HG03575 (cell line): ENCODE measurements around the gene USP47.

ENCODE experiments used
- ATAC-seq: cut with Tn5 transposase; IDR thresholded peaks from one replicate; pipeline ENCODE4 v1.9.1; 2021; ENCODE audit not compliant: unreplicated experiment, insufficient number of reproducible peaks, low FRiP score; ENCODE audit errors: extremely low read depth

USP47 gene

GRCh38 chr11:11985954-11986949 lies 144.5 kb downstream of the USP47 start:
- no peak for ATAC-seq

- no peak for ATAC-seq
Measured at GRCh38 chr11:11987503-11988022, 145.8 kb downstream of the USP47 start.

- ATAC-seq = no peak
Measured at GRCh38 chr11:11988099-11988651, 146.4 kb downstream of the USP47 start.

GRCh38 chr11:11988681-11989261 lies 147.0 kb downstream of the USP47 start:
- no peak for ATAC-seq

- no peak for ATAC-seq
Measured at GRCh38 chr11:11989774-11990744, 148.3 kb downstream of the USP47 start.

- no peak for ATAC-seq
Measured at GRCh38 chr11:11992257-11993212, 150.8 kb downstream of the USP47 start.

- no peak for ATAC-seq
Measured at GRCh38 chr11:11993839-11994238, 152.1 kb downstream of the USP47 start.

GRCh38 chr11:11995601-11996000 lies 153.8 kb downstream of the USP47 start:
- ATAC-seq = no peak

- ATAC-seq = no peak
Measured at GRCh38 chr11:11996321-11997048, 154.7 kb downstream of the USP47 start.

- ATAC-seq = no peak
Measured at GRCh38 chr11:11997049-11997322, 155.2 kb downstream of the USP47 start.

GRCh38 chr11:11998091-11998781 lies 156.5 kb downstream of the USP47 start:
- no peak for ATAC-seq

- ATAC-seq = no peak
Measured at GRCh38 chr11:12001186-12001585, 159.4 kb downstream of the USP47 start.

GRCh38 chr11:12003336-12003735 lies 161.6 kb downstream of the USP47 start:
- no peak for ATAC-seq

GRCh38 chr11:12003815-12004214 lies 162.0 kb downstream of the USP47 start:
- ATAC-seq = no peak

- ATAC-seq = no peak
Measured at GRCh38 chr11:12005061-12005460, 163.3 kb downstream of the USP47 start.

- no peak for ATAC-seq
Measured at GRCh38 chr11:12005476-12005875, 163.7 kb downstream of the USP47 start.
